Retina (tissue), 1 donor: ENCODE data around the gene IRF3.

Experiments
- DNase-seq: peaks from one replicate; pipeline ENCODE4 v3.0.0-alpha.2; 2016

Gene IRF3

DNA sequence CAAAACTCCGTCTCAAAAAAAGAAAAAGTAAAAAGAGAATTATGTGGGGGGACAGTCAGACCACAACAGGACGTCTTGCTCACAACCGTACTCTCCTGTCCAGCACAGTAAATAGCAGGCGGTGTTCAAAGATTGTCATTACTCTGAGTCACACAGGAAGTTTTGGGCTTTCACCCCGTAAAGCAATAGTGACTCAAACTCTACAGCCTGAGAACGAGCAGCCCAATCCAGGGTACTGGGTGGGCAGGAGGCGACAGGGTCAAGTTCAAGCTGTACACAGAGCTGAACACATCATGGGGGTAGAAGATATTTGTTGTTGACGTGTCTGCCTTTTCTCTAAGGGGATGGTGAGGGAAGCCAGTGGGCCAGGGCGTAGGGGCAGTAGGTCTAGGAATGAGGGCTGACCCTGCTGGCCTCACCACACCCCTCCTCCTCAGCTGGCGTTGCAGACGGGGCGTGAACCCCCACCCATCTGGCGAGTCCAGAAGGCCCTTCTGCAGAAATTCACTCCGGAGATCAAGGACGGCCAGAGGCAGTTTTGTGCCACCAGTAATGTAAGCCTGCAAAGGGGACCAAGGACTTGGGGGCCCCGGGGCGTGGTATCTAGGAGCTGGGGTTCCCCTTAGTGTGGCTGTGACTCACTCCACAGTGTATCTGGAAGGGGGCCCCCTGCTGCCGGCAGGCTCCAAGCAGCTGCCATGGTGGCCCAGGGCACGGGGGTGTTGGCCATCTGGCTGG lies 51.4 kb downstream of the IRF3 start:
- DNase-seq: no peak

DNA sequence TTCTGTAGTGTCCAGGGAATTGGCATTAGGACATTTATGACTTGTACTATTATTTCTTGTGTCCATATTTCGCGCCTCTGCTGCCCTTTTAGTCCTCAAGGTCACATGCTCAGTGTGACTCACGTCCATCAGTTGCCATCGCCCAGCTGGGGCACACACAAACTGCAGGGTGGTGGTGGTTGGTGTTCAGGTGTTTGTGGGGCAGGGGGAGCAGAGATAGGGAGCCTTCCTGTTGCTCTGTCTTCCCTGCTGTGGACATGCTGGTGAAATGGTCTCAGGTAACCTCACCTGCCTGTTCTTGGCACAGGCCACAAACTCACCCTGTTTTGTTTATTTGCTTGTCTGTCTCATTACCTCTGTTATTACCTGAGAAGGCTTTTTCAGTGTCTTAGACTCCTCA lies 52.3 kb downstream of the IRF3 start:
- no peak for DNase-seq
